DMS114 treated with DMSO at 0.1 percent for 48 hours (cell line): ENCODE measurements around the gene EML2.
"Not testable (repeated sequence)": the region's sequence is repeated elsewhere in the genome, so short reads cannot be mapped to it uniquely, and the experiment has no call there.

Source experiments
- DNase-seq: peaks from one replicate; lab custom pipeline; 2025; ENCODE audit not compliant: unreplicated experiment; lab: John Stamatoyannopoulos, UW

The EML2 gene

GRCh38 chr19:45638930-45639729 is at the start of gene EML2:
EML2 (minus strand) TSS chr19:45639397; CDS start chr19:45639376, 21 bp downstream.
- DNase-seq: peak; percentile 23

GRCh38 chr19:45687599-45687998 is 48.4 kb upstream of the EML2 start:
- DNase-seq: no peak

- DNase-seq: not testable (repeated sequence)
These were observed 45.8 kb upstream of the EML2 start for GRCh38 chr19:45685045-45685444.

GRCh38 chr19:45682908-45683307 is 43.7 kb upstream of the EML2 start:
- DNase-seq: no peak

- DNase-seq: no peak
These were observed 42.9 kb upstream of the EML2 start for GRCh38 chr19:45682117-45682516.

- peak; percentile 49 for DNase-seq
These were observed 42.3 kb upstream of the EML2 start for GRCh38 chr19:45681391-45682015.

- peak; percentile 43 for DNase-seq
These were observed 38.4 kb upstream of the EML2 start for GRCh38 chr19:45677351-45678230.

- DNase-seq: no peak
These were observed 37.7 kb upstream of the EML2 start for GRCh38 chr19:45676851-45677263.

- DNase-seq: no peak
These were observed 35.7 kb upstream of the EML2 start for GRCh38 chr19:45674946-45675345.

GRCh38 chr19:45670670-45671453 is 31.7 kb upstream of the EML2 start:
- DNase-seq: peak; percentile 37

- no peak for DNase-seq
These were observed 29.2 kb upstream of the EML2 start for GRCh38 chr19:45668342-45668871.

- no peak for DNase-seq
These were observed 28.6 kb upstream of the EML2 start, which contains the start of gene GIPR for GRCh38 chr19:45667620-45668341. GIPR (plus strand) TSS chr19:45668221; CDS start chr19:45669521, 1,300 bp downstream.

- DNase-seq: no peak
These were observed 25.4 kb upstream of the EML2 start for GRCh38 chr19:45664575-45664974.

GRCh38 chr19:45663800-45664199 is 24.6 kb upstream of the EML2 start:
- DNase-seq: no peak

- no peak for DNase-seq
These were observed 21.4 kb upstream of the EML2 start for GRCh38 chr19:45660636-45661035.

- no peak for DNase-seq
These were observed 20.0 kb upstream of the EML2 start for GRCh38 chr19:45659096-45659729.

- DNase-seq: no peak
These were observed 18.4 kb upstream of the EML2 start for GRCh38 chr19:45657520-45658167.

- no peak for DNase-seq
These were observed 15.9 kb upstream of the EML2 start for GRCh38 chr19:45655073-45655472.

GRCh38 chr19:45653634-45654033 is 14.4 kb upstream of the EML2 start:
- no peak for DNase-seq
